Measurements from ENCODE around the gene LSAMP. TPM values are rescaled to one million over a fixed set of nuclear protein-coding genes. Genes with fewer than 3 reads are reported as not detected.

The LSAMP gene
- total and polyA plus RNA-seq, 2 experiments from 2014 or later, result 2.0 to 2.9 TPM

GRCh38 chr3:116392291-116392690, 53.0 kb downstream of the LSAMP start:
- ATAC-seq, result no peak
- no peak overlapping the region for H3K4me3 Mint-ChIP-seq
- Histone ChIP-seq H2AFZ (no peak overlapping the region), H3K36me3 (ENCODE audit: insufficient read depth) (no peaks in the 10 kb centered on the region), H3K79me2 (replicated peaks; ENCODE audit: insufficient read depth) (no peaks in the 10 kb centered on the region), H3K4me3 (no peak overlapping the region), H3K9me2 (ENCODE audit: insufficient read depth) (no peaks in the 10 kb centered on the region), H3K4me1 (ENCODE audit: insufficient read depth) (peaks cover 24% of the 10 kb centered on the region), H3K27me3 (ENCODE audit: insufficient read depth) (no peaks in the 10 kb centered on the region), H4K20me1 (replicated peaks; ENCODE audit: insufficient read depth) (no peaks in the 10 kb centered on the region), H3K4me2 (no peak overlapping the region), H3F3A (replicated peaks; ENCODE audit: low read depth) (no peaks in the 10 kb centered on the region; the same call in 1 of the 2 replicates), H3K27ac (ENCODE audit: low read depth) (no peak overlapping the region)
- peaks cover 20% of the 10 kb centered on the region for H3K9me3 Mint-ChIP-seq
- H3K27me3 Mint-ChIP-seq (ENCODE audit: insufficient read depth, low read depth, poor library complexity), result no peaks in the 10 kb centered on the region
- peaks cover 9% of the 10 kb centered on the region for H3K36me3 Mint-ChIP-seq (ENCODE audit: low read depth)
- peaks cover 27% of the 10 kb centered on the region for H3K4me1 Mint-ChIP-seq
- H3K27ac Mint-ChIP-seq, result no peak overlapping the region
- TF ChIP-seq EZH2phosphoT487 (IDR thresholded peaks at IDR 0.05; ENCODE audit: unreplicated experiment) (no peak), ZNF114 (CRISPR knock-in tag; IDR thresholded peaks at IDR 0.05) (no peak), STAT1 (IDR thresholded peaks at IDR 0.05; ENCODE audit: unreplicated experiment) (no peak), NANOG (IDR thresholded peaks at IDR 0.05; ENCODE audit: borderline replicate concordance) (no peak), ZNF462 (CRISPR knock-in tag; IDR thresholded peaks at IDR 0.05) (no peak), EZH2 (IDR thresholded peaks at IDR 0.05; ENCODE audit: low read depth, unreplicated experiment) (no peak), POLR2AphosphoS5 (IDR thresholded peaks at IDR 0.05; ENCODE audit: low read depth) (no peak)
- DNase-seq (ENCODE audit: low spot score), result no peak
